Suprapubic skin (tissue), 4 donors: Measurements from ENCODE around the gene CD48. TPM values are rescaled to one million over a fixed set of nuclear protein-coding genes. Genes with fewer than 3 reads are reported as not detected.
A peak's percentile ranks its signal among the peaks of the same experiment; 100 is the strongest.

Experiments
- DNase-seq, 2 donors: peaks; one replicate each; pipeline ENCODE4 v3.0.0-alpha.2; 2019; ENCODE audit warnings: low spot score in 2 of 2
- H3K27ac ChIP-seq: fragments of 200-600 bp; sonication (generic); one replicate; pipeline ENCODE4 v1.5.1; 2019
- H3K27me3 ChIP-seq: fragments of 200-600 bp; sonication (generic); one replicate; pipeline ENCODE4 v1.5.1; 2019
- H3K36me3 ChIP-seq: fragments of 200-600 bp; sonication (generic); one replicate; pipeline ENCODE4 v1.5.1; 2019
- H3K4me1 ChIP-seq: fragments of 200-600 bp; sonication (generic); one replicate; pipeline ENCODE4 v1.5.1; 2019
- H3K4me3 ChIP-seq: fragments of 200-600 bp; sonication (generic); one replicate; pipeline ENCODE4 v1.5.1; 2019; ENCODE audit warnings: mild to moderate bottlenecking
- H3K9me3 ChIP-seq: fragments of 200-600 bp; sonication (generic); one replicate; pipeline ENCODE4 v1.5.1; 2019
- CTCF ChIP-seq, 2 donors: fragments of 200-600 bp in 1 of 2; fragments of 450-650 bp in 1 of 2; sonication (generic) in 1 of 2; IDR thresholded peaks; one replicate each; pipeline ENCODE4 v1.5.1; 2016 to 2019; ENCODE audit warnings: antibody characterized with exemption in 2 of 2, mild to moderate bottlenecking in 1 of 2, moderate library complexity in 1 of 2
- EP300 ChIP-seq: sonication (generic); formaldehyde crosslinking; IDR thresholded peaks from one replicate; pipeline ENCODE4 v1.6.1; 2017; ENCODE audit warnings: antibody characterized with exemption
- POLR2A ChIP-seq, 2 donors: fragments of 450-650 bp; IDR thresholded peaks; one replicate each; pipeline ENCODE4 v1.6.1; 2017; ENCODE audit warnings: antibody characterized with exemption in 2 of 2, mild to moderate bottlenecking in 2 of 2, moderate library complexity in 2 of 2
- POLR2AphosphoS5 ChIP-seq, 3 donors: sonication (generic); formaldehyde crosslinking; IDR thresholded peaks; one replicate each; pipeline ENCODE4 v1.6.1; 2017; ENCODE audit warnings: antibody characterized with exemption in 3 of 3
- WGBS: methylation state at CpG from one replicate; pipeline ENCODE4 v1.1.5; 2018; 5-methylcytosine and 5-hydroxymethylcytosine counted together
- total RNA-seq, 4 donors: library from RNA; depleted of rRNA; stranded (reverse); fragments of >200 nt; gene quantifications; one replicate each; pipeline ENCODE4 v1.1.0, GENCODE V29; 2016

Gene CD48
- total RNA-seq, 4 donors from 2014 or later = 0.60 to 1.6 (median 1.0) TPM; not detected in 1

GRCh38 chr1:160676869-160677597 lies 34.6 kb downstream of the CD48 start:
- 76% methylated on average over 13 of the region's 13 CpGs for WGBS
- Histone ChIP-seq H3K9me3 (no peaks in the 10 kb centered on the region), H3K27me3 (no peaks in the 10 kb centered on the region), H3K4me3 (no peak overlapping the region), H3K27ac (no peak overlapping the region), H3K36me3 (no peaks in the 10 kb centered on the region), H3K4me1 (peaks cover 10% of the 10 kb centered on the region)
- TF ChIP-seq POLR2AphosphoS5 (IDR thresholded peaks at IDR 0.05) = no peak
- TF ChIP-seq POLR2A (IDR thresholded peaks at IDR 0.05) = no peak
- no peak for TF ChIP-seq EP300
- TF ChIP-seq CTCF (IDR thresholded peaks at IDR 0.05) = no peak
- no peak for DNase-seq

- H3K27ac ChIP-seq = no peak overlapping the region
- no peak for DNase-seq
- no peak overlapping the region for H3K4me3 ChIP-seq
- no peaks in the 10 kb centered on the region for H3K9me3 ChIP-seq
- no peaks in the 10 kb centered on the region for H3K27me3 ChIP-seq
- peak; percentile 20 to 75 for TF ChIP-seq CTCF (IDR thresholded peaks at IDR 0.05)
- no peak for TF ChIP-seq EP300
- TF ChIP-seq POLR2AphosphoS5 (IDR thresholded peaks at IDR 0.05) = no peak
- no peaks in the 10 kb centered on the region for H3K36me3 ChIP-seq
- H3K4me1 ChIP-seq = peaks cover 10% of the 10 kb centered on the region
- 59% methylated on average over 6 of the region's 6 CpGs for WGBS
Observed at GRCh38 chr1:160675641-160676410, 35.8 kb downstream of the CD48 start.

- no peak for TF ChIP-seq POLR2AphosphoS5 (IDR thresholded peaks at IDR 0.05)
- TF ChIP-seq CTCF (IDR thresholded peaks at IDR 0.05) = no peak
- DNase-seq = no peak
- H3K9me3 ChIP-seq = no peaks in the 10 kb centered on the region
- no peak overlapping the region for H3K27ac ChIP-seq
- H3K36me3 ChIP-seq = no peaks in the 10 kb centered on the region
- H3K4me3 ChIP-seq = no peak overlapping the region
- no peaks in the 10 kb centered on the region for H3K27me3 ChIP-seq
- peaks cover 10% of the 10 kb centered on the region for H3K4me1 ChIP-seq
- 72% methylated on average over 2 of the region's 2 CpGs for WGBS
Observed at GRCh38 chr1:160674415-160674814, 37.2 kb downstream of the CD48 start.

GRCh38 chr1:160672789-160673695 lies 38.6 kb downstream of the CD48 start:
- WGBS = 49% methylated on average over 6 of the region's 6 CpGs
- TF ChIP-seq POLR2A (IDR thresholded peaks at IDR 0.05) (no peak), EP300 (no peak), CTCF (IDR thresholded peaks at IDR 0.05) (no peak), POLR2AphosphoS5 (IDR thresholded peaks at IDR 0.05) (no peak)
- Histone ChIP-seq H3K27me3 (no peaks in the 10 kb centered on the region), H3K4me3 (no peak overlapping the region), H3K27ac (no peak overlapping the region), H3K9me3 (no peaks in the 10 kb centered on the region), H3K4me1 (peaks cover 10% of the 10 kb centered on the region), H3K36me3 (no peaks in the 10 kb centered on the region)
- no peak for DNase-seq
